ENCODE data around the gene METTL25.
"Not testable (repeated sequence)": the region's sequence is repeated elsewhere in the genome, so short reads cannot be mapped to it uniquely, and the experiment has no call there.

Gene METTL25, protein sequence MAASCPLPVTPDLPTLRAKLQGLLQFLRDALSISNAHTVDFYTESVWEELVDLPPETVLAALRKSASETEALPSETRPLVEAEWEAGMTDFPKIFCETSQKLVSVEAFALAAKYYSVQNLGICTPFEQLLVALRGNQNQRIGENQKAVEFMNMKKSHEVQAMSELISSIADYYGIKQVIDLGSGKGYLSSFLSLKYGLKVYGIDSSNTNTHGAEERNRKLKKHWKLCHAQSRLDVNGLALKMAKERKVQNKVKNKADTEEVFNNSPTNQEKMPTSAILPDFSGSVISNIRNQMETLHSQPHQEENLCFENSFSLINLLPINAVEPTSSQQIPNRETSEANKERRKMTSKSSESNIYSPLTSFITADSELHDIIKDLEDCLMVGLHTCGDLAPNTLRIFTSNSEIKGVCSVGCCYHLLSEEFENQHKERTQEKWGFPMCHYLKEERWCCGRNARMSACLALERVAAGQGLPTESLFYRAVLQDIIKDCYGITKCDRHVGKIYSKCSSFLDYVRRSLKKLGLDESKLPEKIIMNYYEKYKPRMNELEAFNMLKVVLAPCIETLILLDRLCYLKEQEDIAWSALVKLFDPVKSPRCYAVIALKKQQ
- total RNA-seq: 11.2 to 21.7 reads per million in 2 experiments

DNA sequence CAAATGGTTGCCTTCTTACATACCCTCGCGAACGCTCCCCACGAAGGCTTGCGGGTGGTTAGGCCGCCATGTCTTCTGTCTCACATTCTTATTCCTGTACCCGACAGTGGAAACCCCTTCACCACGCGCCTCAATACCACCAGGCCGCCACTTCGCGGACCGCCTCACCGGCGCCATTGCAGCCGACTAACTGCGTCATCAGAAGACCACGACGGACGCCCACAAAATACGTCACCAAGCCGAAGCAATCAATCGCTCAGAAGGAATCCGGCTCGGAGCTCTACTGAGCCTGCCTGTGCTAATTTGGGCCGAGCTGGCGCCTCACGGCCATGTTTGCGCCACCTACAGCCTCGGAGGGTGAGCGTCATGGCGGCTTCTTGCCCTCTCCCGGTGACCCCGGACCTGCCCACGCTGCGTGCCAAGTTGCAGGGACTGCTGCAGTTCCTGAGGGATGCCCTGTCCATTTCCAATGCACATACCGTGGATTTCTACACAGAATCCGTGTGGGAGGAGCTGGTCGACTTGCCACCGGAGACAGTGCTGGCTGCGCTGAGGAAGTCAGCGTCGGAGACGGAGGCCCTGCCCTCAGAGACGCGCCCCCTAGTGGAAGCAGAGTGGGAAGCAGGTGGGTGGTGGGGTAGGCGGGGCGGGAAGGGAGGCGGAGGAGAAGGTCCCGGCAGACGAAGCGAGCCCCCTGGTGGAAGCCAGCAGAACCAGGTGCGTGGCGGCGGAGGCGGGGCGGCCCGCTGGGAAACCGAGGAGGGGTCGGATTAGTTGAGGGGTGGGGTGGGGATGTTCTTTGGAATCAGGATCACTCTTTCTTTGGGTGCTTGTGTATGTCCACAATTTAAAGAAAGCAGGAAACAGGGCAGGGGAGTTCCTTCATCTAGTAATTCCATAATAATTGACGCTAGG is at the start of gene METTL25, which contains the start of gene CCDC59:
Gene METTL25 (plus strand): TSS at position 330 of the 915 bp plus-strand sequence. CDS start 37 bp downstream, at position 367.
Gene CCDC59 (minus strand): TSS at position 188 of the 915 bp plus-strand sequence. CDS start 11 bp downstream, at position 177.
- peak; percentile 97 for DNase-seq (ENCODE audit: low read depth)

DNA sequence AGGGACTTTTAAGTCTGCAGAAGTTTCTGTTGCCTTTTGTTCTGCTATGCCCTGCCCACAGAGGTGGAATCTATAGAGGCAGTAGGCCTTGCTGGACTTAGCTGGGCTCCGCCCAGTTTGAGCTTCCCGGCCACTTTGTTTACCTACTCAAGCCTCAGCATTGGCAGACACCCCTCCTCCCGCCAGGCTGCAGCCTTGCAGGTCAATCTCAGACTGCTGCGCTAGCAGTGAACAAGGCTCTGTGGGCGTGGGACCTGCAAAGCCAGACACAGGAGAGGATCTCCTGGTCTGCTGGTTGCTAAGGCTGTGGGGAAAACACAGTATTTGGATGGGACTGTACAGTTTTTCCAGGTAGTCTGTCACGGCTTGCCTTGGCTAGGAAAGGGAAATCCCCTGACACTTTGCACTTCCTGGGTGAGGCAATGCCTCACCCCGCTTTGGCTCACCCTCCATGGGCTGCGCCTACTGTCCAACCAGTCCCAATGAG is 43.9 kb upstream of the METTL25 start:
- no peak for DNase-seq (ENCODE audit: low read depth)

DNA sequence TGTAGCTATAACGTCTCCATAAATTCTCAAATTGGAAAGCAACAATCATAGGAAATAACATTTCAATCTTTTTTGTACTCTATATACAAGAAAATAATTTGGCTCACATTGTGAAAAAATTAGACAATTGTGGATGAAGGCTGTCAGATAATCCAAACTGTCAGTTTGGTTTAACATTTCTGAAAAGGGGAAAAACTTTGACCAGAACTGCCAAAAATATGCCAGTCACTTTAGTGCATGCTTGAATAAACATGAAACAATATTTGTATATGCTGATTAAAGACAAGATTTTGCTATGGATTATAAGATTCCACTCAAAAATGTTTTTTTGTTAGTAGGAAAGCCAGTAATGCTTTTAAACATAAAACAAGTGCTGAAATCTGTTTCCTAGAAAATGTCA is 39.1 kb upstream of the METTL25 start:
- DNase-seq (ENCODE audit: low read depth): no peak

DNA sequence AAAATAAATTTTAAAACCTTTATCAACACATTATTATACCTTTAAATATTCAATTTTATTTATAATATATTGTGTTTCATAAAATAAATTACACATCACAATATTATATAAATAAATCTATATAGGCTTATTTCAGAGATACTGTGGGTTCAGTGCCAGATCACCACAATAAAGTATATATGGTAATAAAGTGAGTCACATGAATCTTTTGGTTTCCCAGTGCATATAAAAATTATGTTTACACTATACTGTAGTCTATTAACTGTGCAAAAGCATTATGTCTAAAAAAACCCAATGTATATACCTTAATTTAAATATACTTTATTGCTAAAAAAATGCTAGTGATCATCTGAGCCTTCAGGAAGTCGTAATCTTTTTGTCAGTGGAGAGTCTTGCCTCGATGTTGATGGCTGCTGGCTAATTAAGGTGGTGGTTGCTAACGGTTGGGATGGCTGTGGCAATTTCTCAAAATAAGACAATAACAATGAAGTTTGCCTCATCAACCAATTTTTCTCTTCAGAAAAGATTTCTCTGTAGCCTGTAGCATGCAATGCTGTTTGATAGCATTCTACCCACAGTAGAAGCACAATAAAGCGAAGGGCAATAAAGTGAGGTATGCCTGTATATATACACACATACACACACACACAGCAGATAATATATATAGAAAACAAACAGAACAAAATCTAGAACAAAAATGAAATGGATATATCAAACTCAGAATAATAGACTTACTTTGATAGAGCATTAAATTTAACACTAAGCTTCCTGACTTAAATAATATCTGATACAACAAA is 32.6 kb upstream of the METTL25 start:
- DNase-seq (ENCODE audit: low read depth): no peak

DNA sequence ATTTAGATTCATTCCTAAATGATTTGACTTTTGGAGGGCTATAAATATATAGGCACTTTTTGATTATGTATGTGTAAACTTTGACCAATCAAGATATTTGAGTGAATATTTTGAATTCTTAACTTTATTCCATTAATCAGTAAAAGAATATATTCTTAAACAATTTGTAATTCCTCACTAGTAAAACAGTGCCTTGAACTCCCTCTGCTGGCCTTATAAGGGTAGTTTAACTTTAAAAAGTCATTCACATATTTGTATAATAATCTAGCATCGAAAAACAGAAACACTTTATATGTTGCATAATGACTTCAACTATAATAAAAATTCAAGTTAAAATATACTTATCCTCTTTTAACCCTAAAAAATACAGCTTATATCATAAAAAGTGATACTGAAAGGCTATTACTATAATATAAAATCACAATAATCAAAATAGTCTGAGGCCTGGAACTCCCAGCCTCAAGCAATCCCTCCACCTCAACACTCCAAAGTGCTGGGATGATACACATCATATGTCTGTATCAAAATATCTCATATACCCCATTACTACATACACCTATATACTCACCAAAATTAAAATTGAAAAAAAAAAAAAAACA is 31.3 kb upstream of the METTL25 start:
- no peak for DNase-seq (ENCODE audit: low read depth)

DNA sequence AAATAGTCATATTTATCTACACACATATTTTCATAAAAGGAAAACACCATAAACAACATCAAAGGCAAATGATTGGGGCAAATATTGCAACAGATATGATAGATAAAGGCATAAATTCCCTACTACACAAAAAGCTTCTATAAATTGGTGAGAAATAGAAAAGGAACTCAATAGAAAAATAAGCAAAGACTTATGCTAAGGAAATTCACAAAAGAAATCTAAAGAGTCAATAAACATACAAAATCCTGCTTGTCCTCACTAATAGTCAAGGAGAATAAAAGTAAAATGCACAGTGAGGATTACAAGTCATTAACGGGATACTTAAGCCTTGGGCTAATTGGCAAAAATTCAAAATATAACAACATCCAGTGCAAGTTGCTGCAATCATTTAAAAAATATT is 30.5 kb upstream of the METTL25 start:
- DNase-seq (ENCODE audit: low read depth): no peak

DNA sequence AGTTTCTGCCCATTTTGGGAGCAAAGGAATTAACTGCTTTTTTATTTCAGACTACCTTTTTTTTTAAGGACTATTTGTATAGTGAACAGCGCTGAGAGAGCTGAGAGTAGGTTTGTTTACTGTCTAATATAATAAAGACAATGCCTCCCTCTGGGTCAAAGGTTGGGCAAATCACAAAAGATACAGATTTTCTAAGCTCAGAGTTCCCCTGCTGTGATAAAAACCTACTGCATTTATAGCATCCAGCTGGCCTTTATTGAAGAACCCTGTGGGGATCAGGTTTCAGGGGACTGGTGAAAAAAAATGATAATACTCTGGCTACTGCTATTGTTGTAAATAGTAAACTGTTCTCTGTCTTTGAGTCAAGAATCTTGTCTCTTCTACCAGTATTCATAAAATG is 28.8 kb upstream of the METTL25 start:
- no peak for DNase-seq (ENCODE audit: low read depth)

DNA sequence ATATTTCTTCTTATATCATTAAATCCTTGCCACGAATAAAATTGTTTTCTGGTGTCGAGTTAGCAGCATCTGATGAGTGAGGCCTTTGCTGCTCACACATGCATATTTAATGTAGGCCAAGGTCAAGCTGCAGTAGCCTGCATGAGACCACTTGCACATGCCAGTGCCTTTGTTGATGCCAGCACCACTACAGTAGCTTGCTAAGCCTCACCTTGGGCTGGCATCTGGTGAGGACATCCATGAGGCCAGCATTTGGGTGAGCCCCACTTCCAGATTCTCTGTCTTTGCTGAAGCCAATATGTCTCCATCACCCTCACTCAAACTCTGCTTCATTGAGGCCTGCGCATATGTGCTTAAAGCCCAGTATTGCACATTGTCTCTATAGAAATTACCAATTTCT is 8.2 kb upstream of the METTL25 start:
- DNase-seq (ENCODE audit: low read depth): no peak

DNA sequence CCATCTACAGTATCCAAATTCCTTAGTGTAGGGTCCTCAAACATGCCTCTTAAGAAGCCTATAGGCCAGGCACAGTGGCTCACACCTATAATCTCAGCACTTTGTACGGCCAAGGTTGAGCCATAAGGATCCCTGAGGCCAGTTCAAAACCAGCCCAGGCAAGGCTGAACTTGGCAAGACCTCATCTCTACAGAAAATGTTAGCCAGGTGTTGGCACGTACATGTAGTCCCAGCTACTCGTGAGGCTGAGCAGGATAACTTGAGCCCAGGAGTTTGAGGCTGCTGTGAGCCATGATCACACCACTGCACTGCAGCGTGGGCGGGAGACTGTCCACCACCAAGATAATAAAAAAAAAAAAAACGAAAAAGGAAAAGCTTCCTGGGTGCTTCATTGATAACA is 6.9 kb upstream of the METTL25 start:
- no peak for DNase-seq (ENCODE audit: low read depth)

DNA sequence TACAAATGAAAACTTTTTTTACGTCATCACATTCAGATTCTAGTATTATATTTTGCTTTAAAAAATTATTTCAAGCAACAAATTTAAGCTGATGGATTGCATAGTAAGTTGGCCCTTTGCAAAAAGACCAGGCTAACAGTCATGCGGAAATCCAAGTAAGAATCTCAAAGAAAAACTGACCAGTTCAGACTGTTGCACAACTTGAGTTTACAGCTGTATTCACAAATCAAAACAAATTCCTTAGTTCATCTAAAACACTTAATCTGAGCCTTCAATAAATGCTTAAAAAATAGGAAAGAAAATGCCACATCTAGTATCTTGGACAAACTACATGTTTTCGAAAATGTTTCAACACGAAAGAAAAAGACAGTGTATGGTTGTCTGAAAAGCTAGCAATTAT is 989 bp upstream of the METTL25 start:
- DNase-seq (ENCODE audit: low read depth): no peak

DNA sequence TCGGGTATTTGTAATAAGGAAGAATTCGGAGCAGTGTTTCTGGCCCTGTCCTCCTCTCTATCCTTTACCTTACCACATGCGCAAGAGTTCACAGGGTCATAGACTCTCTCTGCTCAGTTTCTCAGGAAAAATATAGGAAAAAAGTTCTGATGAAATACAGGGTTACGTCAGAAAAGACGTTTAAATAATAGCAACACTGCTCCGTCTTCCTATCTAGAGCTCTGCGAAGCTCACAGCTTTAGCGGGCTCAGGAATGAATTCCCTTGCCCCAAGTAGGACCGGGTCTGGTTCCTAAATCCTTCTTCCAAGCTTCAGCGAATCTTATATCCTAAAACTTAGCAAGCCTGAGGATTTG is 507 bp upstream of the METTL25 start:
- DNase-seq (ENCODE audit: low read depth): no peak

DNA sequence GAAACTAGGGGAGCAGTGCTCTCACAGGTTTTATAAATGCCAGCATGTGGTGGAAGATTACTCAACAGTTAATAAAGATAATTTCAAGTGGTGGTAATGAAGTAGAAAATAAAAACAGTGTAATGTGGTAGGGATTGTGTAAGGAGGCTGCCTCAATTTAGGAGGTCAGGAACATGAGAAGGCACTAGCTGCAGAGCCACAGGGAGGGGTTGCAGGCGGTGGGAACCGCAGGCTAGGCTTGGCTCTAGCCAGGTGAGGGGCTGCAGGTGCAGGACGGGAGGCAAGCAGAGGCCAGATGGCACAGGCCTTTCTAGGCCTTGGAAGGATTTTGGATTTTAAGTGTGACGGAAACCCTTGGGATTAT is 768 bp downstream of the METTL25 start:
- no peak for DNase-seq (ENCODE audit: low read depth)

DNA sequence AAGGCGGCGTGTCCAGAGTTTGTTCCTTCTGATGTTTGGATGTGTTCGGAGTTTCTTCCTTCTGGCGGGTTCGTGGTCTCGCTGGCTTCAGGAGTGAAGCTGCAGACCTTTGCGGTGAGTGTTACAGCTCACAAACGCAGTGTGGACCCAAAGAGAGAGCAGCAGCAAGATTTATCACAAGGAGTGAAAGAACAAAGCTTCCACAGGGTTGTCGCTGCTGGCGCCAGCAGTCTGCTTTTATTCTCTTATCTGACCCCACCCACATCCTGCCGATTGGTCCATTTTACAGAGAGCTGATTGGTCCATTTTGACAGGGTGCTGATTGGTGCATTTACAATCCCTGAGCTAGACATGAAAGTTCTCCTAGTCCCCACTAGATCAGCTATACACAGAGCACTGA is 2.5 kb downstream of the METTL25 start:
- DNase-seq (ENCODE audit: low read depth): not testable (repeated sequence)

DNA sequence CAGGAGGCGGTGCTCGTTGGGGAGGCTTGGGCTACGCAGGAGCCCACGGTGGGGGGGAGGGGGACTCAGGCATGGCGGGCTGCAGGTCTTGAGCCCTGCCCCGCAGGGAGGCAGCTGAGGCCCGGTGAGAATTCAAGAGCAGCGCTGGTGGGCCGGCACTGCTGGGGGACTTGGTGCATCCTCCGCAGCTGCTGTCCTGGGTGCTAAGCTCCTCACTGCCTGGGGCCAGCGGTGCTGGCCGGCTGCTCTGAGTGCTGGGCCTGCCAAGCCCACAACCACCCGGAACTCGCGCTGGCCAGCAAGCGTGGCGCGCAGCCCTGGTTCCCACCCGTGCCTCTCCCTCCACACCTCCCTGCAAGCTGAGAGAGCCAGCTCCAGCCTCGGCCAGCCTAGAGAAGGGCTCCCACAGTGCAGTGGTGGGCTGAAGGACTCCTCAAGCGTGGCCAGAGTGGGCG is 3.2 kb downstream of the METTL25 start:
- DNase-seq (ENCODE audit: low read depth): no peak

DNA sequence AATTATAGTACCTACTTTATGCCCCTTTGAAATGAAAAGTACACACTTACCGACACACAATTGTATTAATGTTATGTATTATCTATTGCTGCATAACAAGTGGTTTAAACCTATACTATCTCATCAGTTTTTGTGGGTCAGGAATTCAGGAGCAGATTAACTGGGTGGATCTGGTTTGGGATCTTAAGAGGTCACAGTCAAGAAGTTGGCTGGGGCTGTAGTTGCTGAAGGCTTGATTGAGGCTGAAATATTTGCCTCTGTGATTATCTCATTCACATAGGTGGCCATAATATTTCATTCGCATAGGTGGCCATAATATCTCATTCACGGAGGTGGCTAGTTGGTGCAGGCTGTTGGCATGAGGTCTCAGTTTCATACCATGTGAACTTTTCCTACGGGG is 5.7 kb downstream of the METTL25 start:
- no peak for DNase-seq (ENCODE audit: low read depth)

DNA sequence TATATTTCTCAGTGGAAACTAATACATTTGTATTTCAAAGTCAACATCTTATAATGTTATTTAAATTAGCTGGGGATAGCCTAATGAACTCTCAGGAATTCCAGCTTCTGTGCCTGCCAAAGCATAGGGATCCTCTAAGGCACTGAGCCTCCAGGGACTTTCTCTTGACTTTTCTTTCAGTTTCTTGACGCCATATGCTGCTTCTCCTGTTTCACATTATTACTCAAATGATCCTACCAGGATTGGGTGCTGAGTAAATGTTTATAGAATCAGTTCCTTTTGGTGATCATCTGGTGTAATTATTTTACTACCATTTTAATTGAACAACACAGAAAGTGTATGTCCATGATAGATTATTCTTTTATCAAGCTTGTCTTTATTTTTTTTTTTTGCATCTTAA is 7.9 kb downstream of the METTL25 start:
- no peak for DNase-seq (ENCODE audit: low read depth)

DNA sequence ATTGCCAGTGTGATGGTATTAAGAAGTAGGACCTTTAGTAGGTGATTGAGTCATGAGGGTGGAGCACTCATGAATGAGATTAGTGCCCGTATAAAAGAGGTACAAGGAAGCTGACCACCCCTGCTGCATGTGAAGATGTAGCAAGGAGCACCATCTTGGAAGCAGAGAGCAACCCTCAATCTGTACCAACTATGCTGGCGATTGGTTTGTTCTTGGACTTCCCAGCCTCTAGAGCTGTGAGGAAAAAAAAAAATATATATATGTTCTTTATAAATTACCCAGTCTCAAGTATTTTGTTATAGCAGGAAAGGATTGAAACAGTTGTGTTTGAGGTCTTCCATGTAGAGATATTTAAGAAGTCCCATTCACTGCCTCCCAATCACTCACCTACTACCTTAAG is 16.9 kb downstream of the METTL25 start:
- DNase-seq (ENCODE audit: low read depth): no peak

DNA sequence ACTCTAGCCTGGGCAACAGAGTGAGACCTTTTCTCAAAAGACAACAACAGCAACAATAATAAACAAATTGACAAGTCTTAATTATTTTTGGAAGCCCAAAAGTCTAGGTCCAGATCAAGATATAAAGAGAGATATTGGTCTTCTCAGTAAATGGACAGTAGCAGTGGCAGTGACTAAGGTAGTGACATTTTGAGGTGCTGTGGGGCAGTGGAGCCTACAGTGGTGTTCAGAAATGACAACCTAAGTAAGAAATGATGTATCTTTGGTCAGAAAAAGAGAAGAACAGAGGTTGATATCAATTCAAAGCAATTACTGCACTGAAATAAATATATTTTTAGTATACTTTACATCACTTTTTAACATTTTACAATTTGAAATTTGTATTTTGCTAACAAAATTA is 20.7 kb downstream of the METTL25 start:
- DNase-seq (ENCODE audit: low read depth): no peak

DNA sequence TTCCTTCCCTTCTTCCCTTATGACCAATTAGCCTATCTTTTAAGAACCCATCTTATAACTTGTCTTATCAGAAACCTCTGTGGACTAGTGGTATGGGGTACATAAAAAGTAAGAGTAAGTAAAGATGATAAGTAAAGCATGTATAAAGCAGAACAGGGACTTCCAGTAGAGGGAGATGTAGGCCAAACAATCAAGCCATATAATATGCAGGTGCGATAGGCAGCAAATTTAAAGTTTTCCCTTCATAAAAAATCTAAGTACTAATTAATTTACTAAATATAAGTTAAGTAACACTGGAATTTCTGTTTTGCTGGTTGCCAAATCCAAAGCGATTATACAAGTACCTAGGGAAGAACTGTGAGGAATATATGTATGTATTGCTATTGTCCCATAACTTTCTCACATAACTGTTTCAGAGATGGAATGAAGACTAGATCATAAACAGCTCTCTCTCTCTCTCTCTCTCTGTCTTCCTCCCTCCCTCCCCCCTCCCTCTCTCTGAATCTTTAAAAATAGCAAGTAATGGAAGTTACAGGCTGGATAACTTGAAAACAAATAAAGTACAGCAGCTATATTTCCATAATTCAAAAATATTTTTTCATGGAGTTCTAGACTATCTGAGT is 25.7 kb downstream of the METTL25 start:
- no peak for DNase-seq (ENCODE audit: low read depth)

DNA sequence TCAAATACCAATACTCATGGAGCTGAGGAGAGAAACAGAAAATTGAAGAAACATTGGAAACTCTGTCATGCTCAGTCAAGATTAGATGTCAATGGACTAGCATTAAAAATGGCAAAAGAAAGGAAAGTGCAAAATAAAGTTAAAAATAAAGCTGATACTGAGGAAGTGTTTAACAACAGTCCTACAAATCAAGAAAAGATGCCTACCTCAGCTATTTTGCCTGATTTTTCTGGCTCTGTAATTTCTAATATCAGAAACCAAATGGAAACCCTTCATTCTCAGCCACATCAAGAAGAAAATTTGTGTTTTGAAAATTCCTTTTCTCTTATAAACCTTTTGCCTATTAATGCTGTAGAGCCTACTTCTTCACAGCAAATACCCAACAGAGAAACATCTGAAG is 40.5 kb downstream of the METTL25 start:
- no peak for DNase-seq (ENCODE audit: low read depth)

DNA sequence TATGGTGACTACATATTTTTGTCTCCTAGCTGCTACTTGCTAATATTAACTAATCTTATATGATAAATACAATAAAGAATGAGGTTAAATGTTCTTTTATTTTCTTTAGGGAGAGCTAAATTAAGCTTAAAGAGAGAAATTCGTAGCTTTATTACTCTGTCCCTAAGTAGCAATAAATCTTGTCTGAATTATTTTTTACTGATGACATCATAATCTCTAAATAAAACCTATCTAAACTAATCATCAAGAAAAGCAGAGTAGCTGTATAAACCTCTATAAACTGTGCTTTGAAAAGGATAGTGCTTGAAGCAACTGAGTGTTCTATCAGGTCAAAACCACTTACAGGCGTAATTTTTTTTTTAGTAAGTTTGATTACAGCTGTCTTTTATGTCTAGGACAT is 42.5 kb downstream of the METTL25 start:
- no peak for DNase-seq (ENCODE audit: low read depth)
